Frontal cortex (tissue), 4 donors: ENCODE data around the gene IQUB. TPM values are rescaled to one million over a fixed set of nuclear protein-coding genes. Genes with fewer than 3 reads are reported as not detected.
"Not testable (repeated sequence)": the region's sequence is repeated elsewhere in the genome, so short reads cannot be mapped to it uniquely, and the experiment has no call there.

Experiments used
- DNase-seq, 2 donors: peaks; one replicate each; pipeline ENCODE4 v3.0.0; 2012; ENCODE audit warnings: low spot score in 2 of 2
- FAIRE-seq: peaks from 2 replicates; lab custom pipeline; 2012; peaks lifted over from hg19 to GRCh38; lab: Jason Lieb, UNC
- total RNA-seq: library from RNA; depleted of rRNA; stranded (reverse); fragments of >200 nt; gene quantifications from one replicate; pipeline ENCODE4 v1.2.3, GENCODE V29; 2014
- donor health status: control.
- donor health status: control.
- donor health status: control.

Gene IQUB
- total RNA-seq, 1 donor from 2014 or later: 2.0 TPM

DNA sequence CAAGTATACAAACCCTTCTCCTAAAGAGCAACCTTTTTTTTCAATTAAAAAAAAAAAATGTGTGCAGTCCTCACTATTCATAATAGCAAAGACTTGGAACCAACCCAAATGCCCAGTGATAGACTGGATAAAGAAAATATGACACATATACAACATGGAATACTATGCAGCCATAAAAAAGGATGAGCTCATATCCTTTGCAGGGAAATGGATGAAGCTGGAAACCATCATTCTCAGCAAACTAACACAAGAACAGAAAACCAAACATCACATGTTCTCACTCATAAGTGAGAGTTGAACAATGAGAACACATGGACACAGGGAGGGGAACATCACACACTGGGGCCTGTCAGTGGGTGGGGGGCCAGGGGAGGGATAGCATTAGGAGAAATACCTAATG lies 17.7 kb upstream of the IQUB start:
- FAIRE-seq, DNase-seq: not testable (repeated sequence)

DNA sequence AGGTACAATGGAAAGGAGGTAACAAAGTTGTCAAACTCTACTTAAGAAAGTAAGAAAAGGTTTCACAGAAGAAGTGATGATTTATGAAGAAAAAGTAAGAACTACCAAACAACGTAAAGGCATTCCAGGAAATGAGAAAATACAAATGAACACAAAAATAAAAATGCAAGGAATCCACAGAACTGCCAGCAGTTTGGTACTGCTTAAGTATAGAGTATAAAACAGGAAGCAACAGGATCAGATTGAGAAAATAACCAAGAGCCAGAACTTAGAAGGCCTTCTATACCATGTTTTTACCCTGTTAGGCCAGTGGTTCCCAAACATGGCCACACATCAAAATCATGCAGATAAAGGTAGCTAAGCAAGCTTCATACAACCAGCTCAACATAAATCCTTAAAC lies 14.0 kb upstream of the IQUB start:
- no peak for FAIRE-seq
- DNase-seq: no peak

- DNase-seq (no peak), FAIRE-seq (no peak)
Measured at GRCh38 chr7:123539871-123540270, 5.5 kb upstream of the IQUB start.

DNA sequence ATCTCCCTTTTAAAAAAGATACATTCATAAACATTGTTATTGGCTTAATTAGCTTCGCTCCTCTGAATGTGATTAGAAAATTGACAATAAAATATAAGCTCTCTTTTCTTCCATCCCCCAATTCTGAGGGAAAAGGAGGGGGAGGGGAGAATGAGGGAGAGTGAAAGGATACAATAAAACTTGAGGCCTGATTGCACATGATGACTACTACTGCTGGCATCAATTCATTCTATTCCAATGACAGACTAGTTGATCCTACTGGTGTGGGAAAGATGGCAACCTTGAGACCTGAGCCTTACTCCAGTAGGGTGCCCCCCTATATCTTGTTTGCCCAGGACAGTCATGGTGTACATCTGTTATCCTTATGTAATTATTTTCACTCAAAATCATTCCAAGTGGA lies 4.5 kb upstream of the IQUB start:
- FAIRE-seq (no peak), DNase-seq (no peak)

- no peak for FAIRE-seq
- no peak for DNase-seq
Measured at GRCh38 chr7:123538189-123538714, 3.9 kb upstream of the IQUB start.

DNA sequence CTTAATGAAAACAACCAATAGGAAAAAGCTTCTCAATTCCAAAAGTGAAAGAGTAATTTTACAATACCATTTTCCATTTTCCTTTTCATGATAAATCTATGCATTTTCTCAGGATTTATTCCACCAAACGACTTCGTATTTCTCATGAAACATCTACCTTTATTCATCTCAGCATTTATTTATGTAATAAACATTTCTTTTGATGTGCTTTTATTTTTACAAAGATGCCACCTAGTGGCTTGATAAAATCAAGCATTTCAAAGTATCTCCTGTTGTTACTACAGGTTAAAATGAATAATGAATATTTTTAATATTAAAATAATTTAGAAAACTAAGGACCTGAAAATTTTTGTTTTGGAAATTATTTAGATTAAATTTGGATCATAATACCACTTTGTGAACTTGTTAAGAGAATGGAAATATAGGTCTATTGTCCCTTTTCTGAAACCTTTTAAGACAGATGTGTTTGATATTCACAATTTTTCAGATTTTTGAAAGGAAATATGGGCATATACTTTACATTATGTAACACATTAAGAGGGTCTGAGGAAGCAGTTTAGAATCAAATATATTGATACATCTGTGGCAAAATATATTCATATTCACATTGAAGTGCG lies 2.7 kb upstream of the IQUB start:
- DNase-seq (no peak), FAIRE-seq (peak; percentile 92)

- DNase-seq: no peak
- FAIRE-seq: no peak
Measured at GRCh38 chr7:123535517-123535916, 1.1 kb upstream of the IQUB start.

- DNase-seq (no peak), FAIRE-seq (no peak)
Measured at GRCh38 chr7:123533929-123534382, 439 bp downstream of the IQUB start.

DNA sequence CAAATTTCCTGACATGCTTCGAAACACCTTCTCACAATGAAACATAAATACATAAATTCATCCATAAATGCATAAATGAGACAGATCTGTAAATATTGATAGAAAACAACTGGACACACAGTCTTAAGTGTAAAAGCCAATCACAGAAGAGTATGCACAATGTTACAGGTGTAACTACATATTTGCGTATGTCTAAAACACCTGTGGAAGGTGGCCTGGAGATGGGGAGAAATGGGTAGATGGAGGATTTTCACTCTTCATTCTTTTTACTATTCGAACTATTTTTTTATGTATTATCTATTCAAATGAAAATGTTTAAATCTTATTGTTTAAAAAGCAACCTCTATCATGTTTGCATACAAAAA lies 860 bp downstream of the IQUB start:
- FAIRE-seq: no peak
- no peak for DNase-seq

GRCh38 chr7:123532788-123533552 lies 1.4 kb downstream of the IQUB start:
- FAIRE-seq, DNase-seq: not testable (repeated sequence)

DNA sequence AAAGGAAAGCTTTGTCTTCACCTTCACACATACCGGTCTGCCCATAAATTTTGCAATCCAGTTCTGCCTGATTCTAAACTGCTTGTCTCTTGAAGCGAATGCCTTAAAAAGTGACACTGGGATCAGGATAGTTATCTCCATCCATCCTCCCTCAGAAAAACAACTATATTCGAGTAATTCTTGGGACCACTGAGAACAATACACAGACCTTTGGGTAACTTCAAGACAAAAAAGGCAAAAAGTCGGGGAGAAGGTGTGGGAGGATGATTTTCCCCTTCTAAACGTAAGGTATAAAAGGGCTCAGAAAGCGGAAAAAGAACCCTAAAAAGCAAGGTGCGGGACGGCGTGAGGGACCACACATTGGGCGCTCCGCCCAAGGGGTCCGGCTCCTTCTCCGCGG lies 2.1 kb downstream of the IQUB start:
- DNase-seq, FAIRE-seq: not testable (repeated sequence)

GRCh38 chr7:123530035-123530591 lies 4.3 kb downstream of the IQUB start:
- DNase-seq, FAIRE-seq: not testable (repeated sequence)

DNA sequence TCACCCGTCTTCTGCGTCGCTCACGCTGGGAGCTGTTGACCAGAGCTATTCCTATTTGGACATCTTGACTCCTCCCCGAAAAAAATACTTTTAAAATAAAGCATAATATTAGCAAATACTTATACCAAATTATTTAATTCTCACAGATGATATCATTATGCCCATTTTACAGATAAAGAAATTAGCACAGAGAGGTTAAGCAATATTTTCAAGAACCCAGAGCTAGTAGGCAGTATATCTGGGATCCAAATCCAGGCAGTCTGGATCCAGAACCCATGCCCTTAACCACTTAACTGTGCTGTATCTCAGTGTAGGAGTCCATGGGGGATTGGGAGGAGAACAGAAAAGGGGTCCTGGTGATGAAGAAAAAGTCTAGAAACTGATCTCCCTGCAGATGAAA lies 6.1 kb downstream of the IQUB start:
- FAIRE-seq (no peak), DNase-seq (no peak)

DNA sequence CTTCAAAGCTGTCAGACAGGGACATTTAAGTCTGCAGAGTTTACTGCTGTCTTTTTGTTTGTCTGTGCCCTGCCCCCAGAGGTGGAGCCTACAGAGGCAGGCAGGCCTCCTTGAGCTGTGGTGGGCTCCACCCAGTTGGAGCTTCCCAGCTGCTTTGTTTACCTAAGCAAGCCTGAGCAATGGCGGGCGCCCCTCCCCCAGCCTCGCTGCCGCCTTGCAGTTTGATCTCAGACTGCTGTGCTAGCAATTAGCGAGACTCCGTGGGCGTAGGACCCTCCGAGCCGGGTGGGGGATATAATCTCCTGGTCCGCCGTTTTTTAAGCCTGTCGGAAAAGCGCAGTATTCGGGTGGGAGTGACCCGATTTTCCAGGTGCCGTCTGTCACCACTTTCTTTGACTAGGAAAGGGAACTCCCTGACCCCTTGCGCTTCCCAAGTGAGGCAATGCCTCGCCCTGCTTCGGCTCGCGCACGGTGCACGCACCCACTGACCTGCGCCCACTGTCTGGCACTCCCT lies 6.6 kb downstream of the IQUB start:
- FAIRE-seq, DNase-seq: not testable (repeated sequence)

- FAIRE-seq, DNase-seq: not testable (repeated sequence)
Measured at GRCh38 chr7:123526533-123526932, 7.9 kb downstream of the IQUB start.

DNA sequence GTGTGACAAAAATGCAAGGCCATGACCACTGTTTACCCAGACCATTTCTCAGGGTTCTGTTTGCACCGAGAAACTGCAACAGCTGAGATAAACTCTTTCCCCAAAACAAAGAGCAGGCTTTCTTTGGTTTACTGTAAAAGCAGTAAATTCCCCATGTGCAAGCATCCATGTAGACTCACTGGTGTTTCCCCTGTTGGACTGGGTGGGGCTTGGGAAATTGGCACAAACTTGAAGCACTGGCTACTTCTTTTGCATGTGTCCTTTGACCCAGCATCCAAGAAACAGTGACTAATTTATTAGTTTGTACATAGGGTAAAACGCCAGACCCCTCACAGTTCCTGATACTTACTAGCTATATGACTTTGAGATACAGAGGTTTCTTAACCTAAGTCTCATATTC lies 12.3 kb downstream of the IQUB start:
- FAIRE-seq (no peak), DNase-seq (no peak)

- FAIRE-seq (no peak), DNase-seq (no peak)
Measured at GRCh38 chr7:123505221-123505620, 29.2 kb downstream of the IQUB start.

DNA sequence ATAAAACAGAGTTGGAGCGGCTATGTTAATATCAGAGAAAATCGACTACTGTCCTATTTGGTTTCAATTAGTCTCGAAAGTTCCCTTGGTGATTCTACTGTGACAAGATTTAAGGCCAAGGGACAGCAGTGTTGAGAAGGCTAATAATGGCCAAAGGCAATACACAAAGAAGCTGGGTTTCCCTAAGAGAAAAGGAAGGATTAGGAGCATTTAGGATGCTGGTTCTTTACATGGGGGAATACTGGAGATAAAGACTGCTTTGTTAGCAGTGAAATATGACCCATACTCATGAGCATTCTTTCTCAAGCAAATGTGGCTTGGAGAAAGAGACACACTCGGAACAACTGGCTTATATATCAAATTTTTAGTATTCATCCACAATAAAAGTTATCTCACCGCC lies 32.2 kb downstream of the IQUB start:
- DNase-seq: no peak
- FAIRE-seq: no peak

DNA sequence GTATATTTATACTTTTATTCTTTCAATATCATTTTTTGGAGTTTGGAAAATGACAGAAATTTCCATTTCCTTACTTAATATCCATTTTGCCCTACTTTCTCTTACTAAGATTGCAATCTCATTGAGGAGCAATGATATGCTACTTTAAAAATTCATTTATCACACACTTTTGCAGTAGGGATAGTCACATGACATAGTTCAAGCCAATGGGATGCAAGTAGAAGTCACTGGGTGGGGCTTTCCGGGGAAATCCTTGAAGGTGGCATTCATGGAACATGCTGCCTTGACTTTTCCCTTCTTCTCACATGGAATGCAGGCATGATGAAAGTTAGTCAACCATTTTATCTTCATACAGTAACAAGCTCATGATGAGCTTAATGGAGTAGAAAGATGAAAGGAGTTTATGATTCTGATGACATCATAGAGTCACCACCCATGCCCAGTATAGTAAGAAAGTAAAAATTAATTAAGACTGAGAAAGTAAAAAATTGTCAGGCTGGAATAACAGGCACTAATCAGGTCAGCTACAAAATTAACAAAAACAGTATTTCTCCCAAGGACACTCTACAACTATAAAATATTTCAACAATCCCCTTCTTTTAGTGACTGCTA lies 33.4 kb downstream of the IQUB start:
- no peak for DNase-seq
- no peak for FAIRE-seq

- FAIRE-seq (no peak), DNase-seq (no peak)
Measured at GRCh38 chr7:123499211-123499970, 35.0 kb downstream of the IQUB start.
